Neutrophil (primary cell): ENCODE measurements around the gene PRSS8.
A peak's percentile ranks its signal among the peaks of the same experiment; 100 is the strongest.
"Not testable (repeated sequence)": the region's sequence is repeated elsewhere in the genome, so short reads cannot be mapped to it uniquely, and the experiment has no call there.

Experiments
- H3K27ac ChIP-seq: fragments of 200-600 bp; sonication (generic); 2 replicates; pipeline ENCODE4 v1.5.1; 2016; ENCODE audit warnings: mild to moderate bottlenecking, moderate library complexity
- H3K27me3 ChIP-seq: fragments of 200-600 bp; sonication (generic); 2 replicates; pipeline ENCODE4 v1.6.0; 2016; ENCODE audit warnings: mild to moderate bottlenecking
- H3K36me3 ChIP-seq: fragments of 200-600 bp; sonication (generic); 2 replicates; pipeline ENCODE4 v1.5.1; 2017
- H3K4me1 ChIP-seq, 2 experiments: fragments of 200-600 bp in 1 of 2; sonication (generic) in 1 of 2; 1 replicate in 1 of 2; 2 replicates in 1 of 2; pipeline versions ENCODE4 v1.5.1 to v1.6.1; 2013 to 2016; ENCODE audit warnings: low read depth in 1 of 2, low read length in 1 of 2, mild to moderate bottlenecking in 1 of 2, moderate library complexity in 1 of 2; ENCODE audit not compliant: control insufficient read depth in 1 of 2, insufficient read depth in 1 of 2
- H3K4me3 ChIP-seq, 2 experiments: fragments of 200-600 bp in 1 of 2; sonication (generic) in 1 of 2; 1 replicate in 1 of 2; 2 replicates in 1 of 2; pipeline ENCODE4 v1.5.1; 2013 to 2016; ENCODE audit warnings: low read depth in 1 of 2, low read length in 1 of 2, mild to moderate bottlenecking in 1 of 2, moderate library complexity in 1 of 2
- H3K9me3 ChIP-seq: fragments of 200-600 bp; sonication (generic); 2 replicates; pipeline ENCODE4 v1.5.1; 2016
- CTCF ChIP-seq: fragments of 200-600 bp; sonication (generic); IDR thresholded peaks from 2 replicates; pipeline ENCODE4 v1.5.1; 2016; ENCODE audit warnings: antibody characterized with exemption

Gene PRSS8

DNA sequence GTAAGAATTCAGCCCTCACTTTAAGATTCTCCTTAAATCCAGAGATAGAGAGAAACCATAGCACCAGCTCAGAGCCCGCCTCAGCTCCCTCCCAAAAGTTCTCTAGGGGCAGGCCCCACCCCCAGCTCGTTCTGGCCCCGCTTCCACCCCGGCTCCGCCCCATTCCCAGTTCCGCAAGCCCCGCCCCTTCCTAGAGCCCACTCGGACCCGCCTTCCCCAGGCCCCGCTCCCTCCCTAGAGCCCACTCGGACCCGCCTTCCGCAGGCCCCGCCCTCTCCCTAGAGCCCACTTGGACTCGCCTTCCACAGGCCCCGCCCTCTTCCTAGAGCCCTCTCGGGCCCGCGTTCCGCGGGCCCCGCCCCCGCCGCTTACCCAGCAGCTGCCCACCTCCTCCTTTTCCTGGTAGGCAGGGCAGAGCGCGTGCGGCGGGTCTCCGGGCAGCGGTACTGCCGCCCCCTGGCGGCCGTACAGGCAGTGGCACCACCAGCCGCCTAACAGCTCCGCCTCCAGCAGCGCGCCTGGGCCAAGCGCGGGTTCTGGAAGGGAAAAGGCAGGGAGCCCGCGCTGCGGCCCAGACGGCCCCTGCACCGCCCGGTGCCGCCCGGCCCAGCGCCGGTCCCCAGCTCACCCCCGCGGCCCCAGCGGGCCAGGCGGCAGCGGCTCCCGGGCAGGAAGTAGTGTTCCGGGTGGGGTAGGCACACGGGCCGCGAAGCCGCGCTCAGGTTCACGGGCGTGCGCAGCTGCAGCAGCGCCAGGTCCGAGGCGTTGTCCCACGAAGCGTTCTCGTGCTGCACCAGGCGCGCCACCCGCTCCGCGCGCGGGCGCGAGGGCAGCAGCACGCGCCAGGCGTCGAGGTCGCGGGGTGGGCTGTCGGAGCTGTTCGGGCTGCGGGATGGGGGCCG lies 6.8 kb upstream of the PRSS8 start:
- Histone ChIP-seq H3K27ac (peak overlapping the region; percentile 96), H3K36me3 (no peaks in the 10 kb centered on the region), H3K9me3 (no peaks in the 10 kb centered on the region), H3K4me3 (peak overlapping the region; percentile 68 to 69), H3K4me1 (peaks cover 26 to 31% of the 10 kb centered on the region in 2 experiments), H3K27me3 (no peaks in the 10 kb centered on the region)
- peak; percentile 99 for TF ChIP-seq CTCF

GRCh38 chr16:31141489-31142108 lies 6.1 kb upstream of the PRSS8 start:
- Histone ChIP-seq H3K9me3 (no peaks in the 10 kb centered on the region), H3K36me3 (no peaks in the 10 kb centered on the region), H3K27me3 (no peaks in the 10 kb centered on the region), H3K27ac (peak overlapping the region; percentile 96), H3K4me3 (peak overlapping the region; percentile 68 to 69), H3K4me1 (peaks cover 26 to 31% of the 10 kb centered on the region in 2 experiments)
- TF ChIP-seq CTCF, result no peak

DNA sequence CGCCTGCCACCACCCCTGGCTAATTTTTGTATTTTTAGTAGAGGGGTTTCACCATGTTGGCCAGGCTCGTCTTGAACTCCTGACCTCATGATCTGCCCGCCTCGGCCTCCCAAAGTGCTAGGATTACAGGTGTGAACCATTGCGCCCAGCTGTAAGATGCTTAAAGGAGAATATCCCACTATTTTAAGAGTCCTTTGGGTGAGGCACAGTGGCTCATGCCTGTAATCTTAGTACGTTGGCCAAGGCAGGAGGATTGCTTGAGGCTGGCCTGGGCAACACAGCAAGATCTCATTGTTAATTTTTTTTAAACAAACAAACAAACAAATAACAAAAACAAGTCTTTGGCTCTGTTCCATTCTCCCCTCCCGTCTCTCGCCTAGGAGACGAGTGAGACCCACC lies 5.5 kb upstream of the PRSS8 start:
- H3K4me3 ChIP-seq, H3K36me3 ChIP-seq, H3K27me3 ChIP-seq, H3K9me3 ChIP-seq: not testable (repeated sequence)
- peaks cover 26 to 31% of the 10 kb centered on the region in 2 experiments for H3K4me1 ChIP-seq
- peak overlapping the region; percentile 96 for H3K27ac ChIP-seq

DNA sequence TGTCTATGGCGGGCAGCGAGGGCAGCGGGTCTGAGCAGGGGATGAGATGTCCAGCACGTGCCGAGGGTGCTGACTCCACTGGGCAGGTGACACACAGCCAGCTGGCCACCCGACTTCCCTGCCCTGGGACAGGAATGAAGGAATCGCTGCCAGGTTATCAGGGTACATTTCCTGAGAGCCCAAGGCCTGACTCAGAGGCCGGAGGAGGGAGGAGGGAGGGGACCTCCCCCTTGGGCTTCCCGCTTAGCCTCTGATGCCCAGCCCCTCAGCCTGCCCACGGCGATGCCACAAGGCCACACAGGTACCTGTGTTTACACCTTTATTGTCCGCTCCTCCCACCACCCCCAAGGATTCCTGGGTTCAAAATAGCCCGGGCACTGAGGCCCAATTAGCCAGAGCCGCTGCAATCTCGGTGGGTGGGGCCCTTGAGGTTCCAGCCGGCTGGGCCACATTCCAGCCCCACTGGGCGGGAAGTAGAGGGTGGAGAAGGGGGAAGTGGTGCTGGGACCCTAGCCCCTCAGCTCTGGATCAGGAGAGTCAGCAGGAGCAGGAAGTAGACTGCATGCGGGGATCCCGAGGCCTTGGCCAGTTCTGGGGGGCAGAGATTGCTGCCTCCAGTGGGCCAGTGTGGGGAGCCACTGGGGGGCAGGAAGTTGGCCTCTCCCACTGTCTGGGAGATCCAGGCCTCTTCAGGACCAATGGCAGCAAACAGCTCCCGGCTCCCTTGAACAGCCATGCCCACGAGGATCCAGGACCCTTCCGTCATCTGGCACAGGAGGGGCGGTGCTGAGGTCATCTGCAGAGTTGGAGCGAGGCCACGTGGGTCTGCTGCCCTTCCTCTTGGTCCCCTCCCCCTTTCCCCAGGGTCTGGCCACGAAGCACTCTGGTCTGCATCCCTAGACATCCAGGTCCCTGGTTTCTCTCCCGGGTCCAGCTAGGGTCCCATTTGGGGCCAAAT lies 3.4 kb upstream of the PRSS8 start:
- no peaks in the 10 kb centered on the region for H3K9me3 ChIP-seq
- H3K4me1 ChIP-seq, result peaks cover 41 to 49% of the 10 kb centered on the region in 2 experiments
- TF ChIP-seq CTCF, result no peak
- H3K27ac ChIP-seq, result no peak overlapping the region
- no peaks in the 10 kb centered on the region for H3K36me3 ChIP-seq
- H3K27me3 ChIP-seq, result no peaks in the 10 kb centered on the region
- H3K4me3 ChIP-seq, result no peak overlapping the region

GRCh38 chr16:31136822-31137499 lies 1.4 kb upstream of the PRSS8 start:
- not testable (repeated sequence) for H3K4me3 ChIP-seq, H3K27ac ChIP-seq, H3K9me3 ChIP-seq, H3K36me3 ChIP-seq, H3K27me3 ChIP-seq
- H3K4me1 ChIP-seq, result peaks cover 34 to 38% of the 10 kb centered on the region in 2 experiments

GRCh38 chr16:31136287-31136662 lies 748 bp upstream of the PRSS8 start:
- TF ChIP-seq CTCF, result no peak
- no peaks in the 10 kb centered on the region for H3K9me3 ChIP-seq
- H3K36me3 ChIP-seq, result peaks cover 7% of the 10 kb centered on the region
- peaks cover 29 to 36% of the 10 kb centered on the region in 2 experiments for H3K4me1 ChIP-seq
- no peak overlapping the region for H3K27ac ChIP-seq
- no peaks in the 10 kb centered on the region for H3K27me3 ChIP-seq
- no peak overlapping the region for H3K4me3 ChIP-seq
